ENCODE measurements around the gene ATF7.
A peak's percentile ranks its signal among the peaks of the same experiment; 100 is the strongest.

ATF7 gene

GRCh38 chr12:53500776-53501614 is 125.2 kb downstream of the ATF7 start, which contains the start of gene TARBP2:
Gene TARBP2 (plus strand): TSS chr12:53501283. CDS start chr12:53501409, 126 bp downstream.
- CTCF ChIA-PET = interaction anchor here (0.5 to 1.8 kb wide), 11 partner anchors 8 to 1436 kb away, joined by 3 to 11 read pairs (median 4); no protein-coding TSS in a partner anchor
- Histone ChIP-seq H3K4me3 (ENCODE audit: low read depth, low read length) (peak within 1 kb of the TSS; percentile 67), H3K4me1 (ENCODE audit: control insufficient read depth, insufficient read depth, low read length) (peaks cover 16% of the 10 kb centered on the region), H3K27ac (ENCODE audit: extremely low read depth, low read depth, low read length) (peak within 1 kb of the TSS; percentile 94), H3K36me3 (ENCODE audit: control insufficient read depth in 2 of 2, insufficient read depth in 1 of 2, low read length in 2 of 2) (peaks cover 0 to 32% of the 10 kb centered on the region in 2 experiments; a peak in 1 of 3 replicates), H3K9me3 (ENCODE audit: control insufficient read depth, insufficient read depth, low read depth, low read length) (no peaks in the 10 kb centered on the region)
- POLR2A ChIA-PET = interaction anchor here (0.6 to 4.6 kb wide), 41 partner anchors 8 to 446 kb away, joined by 3 to 39 read pairs (median 4); partner anchors contain the start of genes AAAS, ATP5MC2, CSAD and MYG1
- TF ChIP-seq ZNF48 (tag by site-specific recombination; IDR thresholded peaks at IDR 0.05) (no peak), ZXDB (tag by site-specific recombination; IDR thresholded peaks at IDR 0.05) (peak; percentile 97), ZFP37 (tag by site-specific recombination; IDR thresholded peaks at IDR 0.05) (peak; percentile 98; the same call in 1 of the 2 replicates), ZBTB8A (tag by site-specific recombination; IDR thresholded peaks at IDR 0.05) (peak; percentile 82), ZFP3 (tag by site-specific recombination; IDR thresholded peaks at IDR 0.05; ENCODE audit: low read depth) (peak; percentile 96), ZNF513 (tag by site-specific recombination; IDR thresholded peaks at IDR 0.05) (no peak), ZNF555 (tag by site-specific recombination; conservative IDR thresholded peaks at IDR 0.05) (no peak), ZNF558 (tag by site-specific recombination; IDR thresholded peaks at IDR 0.05) (no peak), ZNF561 (tag by site-specific recombination; IDR thresholded peaks at IDR 0.05; ENCODE audit: borderline replicate concordance) (peak; percentile 86), ZSCAN5A (tag by site-specific recombination; IDR thresholded peaks at IDR 0.05) (peak; percentile 97; the same call in 1 of the 2 replicates), ZNF530 (tag by site-specific recombination; IDR thresholded peaks at IDR 0.05; ENCODE audit: low read depth) (no peak), ZNF2 (tag by site-specific recombination; IDR thresholded peaks at IDR 0.05) (peak; percentile 94), MZF1 (tag by site-specific recombination; IDR thresholded peaks at IDR 0.05; ENCODE audit: borderline replicate concordance) (peak; percentile 99), ZNF341 (tag by site-specific recombination; IDR thresholded peaks at IDR 0.05; ENCODE audit: low read depth) (peak; percentile 97), ZNF600 (tag by site-specific recombination; IDR thresholded peaks at IDR 0.05) (peak; percentile 80), ZSCAN30 (tag by site-specific recombination; IDR thresholded peaks at IDR 0.05) (peak; percentile 93), ZBTB21 (tag by site-specific recombination; IDR thresholded peaks at IDR 0.05) (peak; percentile 89), ZSCAN4 (tag by site-specific recombination; IDR thresholded peaks at IDR 0.05) (peak; percentile 69), ZNF768 (tag by site-specific recombination; IDR thresholded peaks at IDR 0.05) (no peak), PRDM1 (tag by site-specific recombination; IDR thresholded peaks at IDR 0.05) (no peak), PATZ1 (tag by site-specific recombination; IDR thresholded peaks at IDR 0.05) (peak; percentile 87), ZNF24 (tag by site-specific recombination; IDR thresholded peaks at IDR 0.05) (peak; percentile 54; the same call in 1 of the 2 replicates), SALL2 (tag by site-specific recombination; IDR thresholded peaks at IDR 0.05; ENCODE audit: borderline replicate concordance) (no peak), SCRT2 (tag by site-specific recombination; IDR thresholded peaks at IDR 0.05) (peak; percentile 62; the same call in 1 of the 2 replicates), KLF16 (tag by site-specific recombination; IDR thresholded peaks at IDR 0.05) (peak; percentile 92), SP7 (tag by site-specific recombination; IDR thresholded peaks at IDR 0.05) (peak; percentile 88), ZFHX2 (tag by site-specific recombination; conservative IDR thresholded peaks at IDR 0.05) (peak; percentile 94), KLF1 (tag by site-specific recombination; IDR thresholded peaks at IDR 0.05) (peak; percentile 44; the same call in 1 of the 2 replicates), ZNF146 (tag by site-specific recombination; IDR thresholded peaks at IDR 0.05) (peak; percentile 38), PRDM4 (tag by site-specific recombination; IDR thresholded peaks at IDR 0.05) (peak; percentile 66)

Data from HEK293 (cell line).